Ascending aorta (tissue), 2 donors: ENCODE data around the gene PDYN. TPM values are rescaled to one million over a fixed set of nuclear protein-coding genes. Genes with fewer than 3 reads are reported as not detected.

ENCODE experiments used
- DNase-seq, 2 donors: peaks; one replicate each; pipeline ENCODE4 v3.0.0-alpha.2; 2019; ENCODE audit warnings: low spot score in 2 of 2
- H3K27ac ChIP-seq, 2 donors: fragments of 200-600 bp; sonication (generic); one replicate each; pipeline ENCODE4 v1.5.1; 2016 to 2017; ENCODE audit warnings: mild to moderate bottlenecking in 1 of 2
- H3K27me3 ChIP-seq: fragments of 200-600 bp; sonication (generic); one replicate; pipeline ENCODE4 v1.5.1; 2017
- H3K36me3 ChIP-seq, 2 donors: fragments of 200-600 bp; sonication (generic); one replicate each; pipeline ENCODE4 v1.5.1; 2016
- H3K4me1 ChIP-seq, 2 donors: fragments of 200-600 bp; sonication (generic); one replicate each; pipeline ENCODE4 v1.5.1; 2016 to 2017; ENCODE audit warnings: mild to moderate bottlenecking in 1 of 2
- H3K4me3 ChIP-seq, 2 donors: fragments of 200-600 bp; sonication (generic); one replicate each; pipeline ENCODE4 v1.5.1; 2016 to 2017; ENCODE audit warnings: mild to moderate bottlenecking in 1 of 2
- H3K9me3 ChIP-seq, 2 donors: fragments of 200-600 bp; sonication (generic); one replicate each; pipeline ENCODE4 v1.5.1; 2016
- intact Hi-C: fragments of 100-400 bp; cut with DNase I; formaldehyde crosslinking; loops from one replicate; pipeline ENCODE4 v1.15.1; 2023
- total RNA-seq: library from RNA; depleted of rRNA; stranded (reverse); fragments of >200 nt; gene quantifications from one replicate; pipeline ENCODE4 v1.1.0, GENCODE V29; 2016
- TF ChIP-seq, protein P1 (sequence below), 3 experiments: fragments of 200-600 bp in 2 of 3; fragments of 450-650 bp in 1 of 3; sonication (generic) in 2 of 3; IDR thresholded peaks; one replicate each; pipeline ENCODE4 v1.5.1; 2016 to 2019; ENCODE audit warnings: antibody characterized with exemption in 3 of 3, mild to moderate bottlenecking in 1 of 3, moderate library complexity in 1 of 3

Gene PDYN
- total RNA-seq, 1 donor from 2014 or later: not detected

- intact Hi-C loops: no loop called here
- TF ChIP-seq, protein P1, sequence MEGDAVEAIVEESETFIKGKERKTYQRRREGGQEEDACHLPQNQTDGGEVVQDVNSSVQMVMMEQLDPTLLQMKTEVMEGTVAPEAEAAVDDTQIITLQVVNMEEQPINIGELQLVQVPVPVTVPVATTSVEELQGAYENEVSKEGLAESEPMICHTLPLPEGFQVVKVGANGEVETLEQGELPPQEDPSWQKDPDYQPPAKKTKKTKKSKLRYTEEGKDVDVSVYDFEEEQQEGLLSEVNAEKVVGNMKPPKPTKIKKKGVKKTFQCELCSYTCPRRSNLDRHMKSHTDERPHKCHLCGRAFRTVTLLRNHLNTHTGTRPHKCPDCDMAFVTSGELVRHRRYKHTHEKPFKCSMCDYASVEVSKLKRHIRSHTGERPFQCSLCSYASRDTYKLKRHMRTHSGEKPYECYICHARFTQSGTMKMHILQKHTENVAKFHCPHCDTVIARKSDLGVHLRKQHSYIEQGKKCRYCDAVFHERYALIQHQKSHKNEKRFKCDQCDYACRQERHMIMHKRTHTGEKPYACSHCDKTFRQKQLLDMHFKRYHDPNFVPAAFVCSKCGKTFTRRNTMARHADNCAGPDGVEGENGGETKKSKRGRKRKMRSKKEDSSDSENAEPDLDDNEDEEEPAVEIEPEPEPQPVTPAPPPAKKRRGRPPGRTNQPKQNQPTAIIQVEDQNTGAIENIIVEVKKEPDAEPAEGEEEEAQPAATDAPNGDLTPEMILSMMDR (IDR thresholded peaks at IDR 0.05): no peak
- Histone ChIP-seq H3K4me1 (no peaks in the 10 kb centered on the region), H3K9me3 (no peaks in the 10 kb centered on the region), H3K36me3 (no peaks in the 10 kb centered on the region), H3K4me3 (no peak overlapping the region), H3K27me3 (no peaks in the 10 kb centered on the region), H3K27ac (no peak overlapping the region)
- peak in 1 of 2 donors; percentile 45 for DNase-seq
These were observed 11.2 kb downstream of the PDYN start for GRCh38 chr20:1982686-1983085.

- no peak for DNase-seq
- no peak overlapping the region for H3K4me3 ChIP-seq
- TF ChIP-seq, protein P1 (IDR thresholded peaks at IDR 0.05): no peak
- H3K27me3 ChIP-seq: no peaks in the 10 kb centered on the region
- no peaks in the 10 kb centered on the region for H3K4me1 ChIP-seq
- no peaks in the 10 kb centered on the region for H3K9me3 ChIP-seq
- H3K36me3 ChIP-seq: no peaks in the 10 kb centered on the region
- intact Hi-C loops: no loop called here
- H3K27ac ChIP-seq: no peak overlapping the region
These were observed 14.6 kb downstream of the PDYN start for GRCh38 chr20:1979106-1979778.

DNA sequence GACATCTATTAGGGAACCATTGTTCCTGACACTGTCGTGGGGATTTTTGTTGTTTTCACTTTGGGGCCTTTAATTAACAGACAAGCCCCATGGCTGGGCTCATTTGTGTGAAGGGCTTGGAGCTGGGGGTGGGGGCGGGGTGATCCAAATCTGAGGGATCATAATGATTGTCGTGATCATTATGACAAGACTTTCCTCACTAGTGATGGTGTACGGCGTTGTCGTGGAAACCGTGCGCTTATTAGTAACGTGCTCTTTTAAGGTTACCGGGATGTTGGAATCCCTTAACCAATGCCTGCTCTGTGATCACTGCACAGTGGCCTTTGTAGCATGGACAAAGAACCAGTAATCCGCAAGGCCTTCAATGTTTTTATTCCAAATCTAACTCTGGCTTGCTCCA lies 18.6 kb downstream of the PDYN start:
- H3K4me1 ChIP-seq: no peaks in the 10 kb centered on the region
- TF ChIP-seq, protein P1 (IDR thresholded peaks at IDR 0.05): no peak

DNA sequence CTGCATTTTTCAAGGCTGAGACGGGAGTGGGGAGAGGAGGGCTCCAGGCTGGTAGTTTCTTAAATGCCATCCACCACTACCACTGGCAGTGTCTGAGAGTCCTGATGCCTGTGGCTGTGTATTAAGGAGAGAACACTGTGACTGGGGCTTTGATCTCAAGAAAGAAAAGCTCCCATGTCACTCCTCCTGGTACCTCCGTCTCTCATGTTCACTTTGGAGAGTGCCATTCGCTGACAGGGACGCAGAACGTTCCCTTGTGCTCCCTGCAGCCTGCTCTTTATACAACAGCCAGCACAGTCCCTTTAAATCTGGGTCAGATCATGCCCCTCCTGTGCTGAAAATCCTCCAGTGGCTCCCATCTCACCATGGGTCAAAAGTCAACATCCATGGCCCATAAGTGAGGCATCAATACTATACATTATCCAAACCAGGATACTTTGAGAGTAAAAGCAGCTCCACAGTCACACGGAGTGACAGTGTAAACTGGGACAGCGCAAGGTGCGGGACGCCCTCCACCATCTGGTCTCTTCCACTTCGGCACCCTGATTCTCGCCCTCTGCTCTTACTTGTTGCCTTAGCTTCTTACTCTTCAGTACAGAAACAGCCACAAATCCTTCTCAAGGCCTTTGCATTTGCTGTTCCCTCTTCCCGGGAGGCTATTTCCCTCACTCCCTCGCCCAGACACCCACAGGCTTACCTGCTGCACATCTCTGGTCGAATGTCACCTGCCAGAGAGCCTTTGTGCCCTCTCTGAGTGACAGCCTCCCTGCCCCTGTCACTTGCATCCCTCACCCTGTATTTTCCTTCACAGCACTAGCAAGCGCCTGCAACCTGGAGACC lies 20.0 kb downstream of the PDYN start:
- H3K9me3 ChIP-seq: no peaks in the 10 kb centered on the region
- H3K36me3 ChIP-seq: no peaks in the 10 kb centered on the region
- H3K4me3 ChIP-seq: no peak overlapping the region
- no peaks in the 10 kb centered on the region for H3K27me3 ChIP-seq
- no peak for DNase-seq
- H3K27ac ChIP-seq: no peak overlapping the region
- TF ChIP-seq, protein P1 (IDR thresholded peaks at IDR 0.05): no peak
- H3K4me1 ChIP-seq: no peaks in the 10 kb centered on the region
- intact Hi-C loops: no loop called here

More for the DNA sequence above, 18.6 kb downstream of the PDYN start:
- Histone ChIP-seq H3K36me3 (no peaks in the 10 kb centered on the region), H3K9me3 (no peaks in the 10 kb centered on the region), H3K27ac (no peak overlapping the region), H3K4me3 (no peak overlapping the region), H3K27me3 (no peaks in the 10 kb centered on the region)
- DNase-seq: no peak
- intact Hi-C loops: no loop called here

- TF ChIP-seq, protein P1 (IDR thresholded peaks at IDR 0.05): no peak
- no peaks in the 10 kb centered on the region for H3K36me3 ChIP-seq
- DNase-seq: no peak
- no peak overlapping the region for H3K4me3 ChIP-seq
- H3K9me3 ChIP-seq: no peaks in the 10 kb centered on the region
- no peak overlapping the region for H3K27ac ChIP-seq
- H3K4me1 ChIP-seq: no peaks in the 10 kb centered on the region
- no peaks in the 10 kb centered on the region for H3K27me3 ChIP-seq
- intact Hi-C loops: no loop called here
These were observed 21.8 kb downstream of the PDYN start for GRCh38 chr20:1971893-1972586.
